GM12878 (cell line): ENCODE data around the gene SUFU. TPM values are rescaled to one million over a fixed set of nuclear protein-coding genes. Genes with fewer than 3 reads are reported as not detected.

ENCODE experiments used
- ATAC-seq: fragments of 200-7000 bp; cut with Tn5 transposase; 3 replicates; pipeline ENCODE4 v1.9.1; 2020; ENCODE audit warnings: mild to moderate bottlenecking, moderate library complexity
- BruUV-seq: library from RNA; stranded (reverse); fragments of 400-500 nt; replicated peaks from 2 replicates; lab custom pipeline; 2021; lab: Mats Ljungman, UMichigan
- CTCF ChIA-PET: fragments of 300-600 bp; sonication (Branson Sonifier 250); formaldehyde crosslinking; extraction: SDS; loops from one replicate; lab custom pipeline; 2021; ENCODE audit warnings: inconsistent platforms; lab: Yijun Ruan, JAX
- POLR2A ChIA-PET: fragments of 350-600 bp; formaldehyde crosslinking; extraction: SDS; loops from one replicate; lab custom pipeline; 2021; ENCODE audit warnings: inconsistent platforms; lab: Charles Lee
- RAD21 ChIA-PET: fragments of 300-600 bp; sonication (Branson Sonifier 250); formaldehyde crosslinking; loops from one replicate; lab custom pipeline; 2023; ENCODE audit warnings: antibody characterized with exemption; ENCODE audit not compliant: unreplicated experiment; lab: Charles Lee
- SMC1A ChIA-PET: fragments of 300-600 bp; sonication (Branson Sonifier 250); formaldehyde crosslinking; loops from one replicate; lab custom pipeline; 2023; ENCODE audit not compliant: unreplicated experiment, uncharacterized antibody; lab: Charles Lee
- DNase-seq: peaks from one replicate; pipeline ENCODE4 v3.0.0-alpha.2; 2011; ENCODE audit warnings: low read depth, low spot score
- FAIRE-seq: peaks from 3 replicates; lab custom pipeline; 2011; peaks lifted over from hg19 to GRCh38; lab: Jason Lieb, UNC
- H2AFZ ChIP-seq: 2 replicates; pipeline ENCODE4 v1.6.0; 2011; ENCODE audit warnings: low read depth, low read length, control low read depth; ENCODE audit not compliant: control insufficient read depth
- H3K27ac ChIP-seq: 2 replicates; pipeline ENCODE4 v1.5.1; 2011; ENCODE audit warnings: control low read depth; ENCODE audit not compliant: control insufficient read depth, insufficient read depth
- H3K27me3 ChIP-seq, 2 experiments: replicated peaks in 1 of 2; 2 replicates each; pipeline versions ENCODE4 v1.6.0 to v1.6.1; 2011; ENCODE audit warnings: low read length in 1 of 2; ENCODE audit not compliant: control insufficient read depth in 2 of 2, insufficient read depth in 2 of 2
- H3K36me3 ChIP-seq, 2 experiments: 2 replicates each; pipeline ENCODE4 v1.5.1; 2011; ENCODE audit warnings: low read length in 1 of 2; ENCODE audit not compliant: control insufficient read depth in 2 of 2, insufficient read depth in 2 of 2
- H3K4me1 ChIP-seq: 2 replicates; pipeline ENCODE4 v1.6.1; 2011; ENCODE audit warnings: mild to moderate bottlenecking, low read length, moderate library complexity, mixed read lengths; ENCODE audit not compliant: control insufficient read depth, insufficient read depth
- H3K4me2 ChIP-seq: 2 replicates; pipeline ENCODE4 v1.6.0; 2011; ENCODE audit warnings: control low read depth; ENCODE audit not compliant: control insufficient read depth, insufficient read depth
- H3K4me3 ChIP-seq: fragments of 200-600 bp; sonication (generic); 2 replicates; pipeline ENCODE4 v1.5.1; 2016
- H3K79me2 ChIP-seq: 2 replicates; pipeline ENCODE4 v1.6.0; 2011; ENCODE audit warnings: low read length; ENCODE audit not compliant: control insufficient read depth, insufficient read depth
- H3K9ac ChIP-seq: 2 replicates; pipeline ENCODE4 v1.8.0; 2011; ENCODE audit warnings: low read length, control low read depth, mixed read lengths; ENCODE audit not compliant: control insufficient read depth, insufficient read depth
- H3K9me3 ChIP-seq: replicated peaks from 3 replicates; pipeline ENCODE4 v1.5.1; 2011; ENCODE audit warnings: mild to moderate bottlenecking, low read length; ENCODE audit not compliant: control insufficient read depth, insufficient read depth
- H4K20me1 ChIP-seq: 2 replicates; pipeline ENCODE4 v1.6.0; 2011; ENCODE audit not compliant: control insufficient read depth, insufficient read depth
- BACH1 ChIP-seq: fragments of 450-650 bp; IDR thresholded peaks from 2 replicates; pipeline ENCODE4 v1.6.1; 2017; ENCODE audit warnings: mild to moderate bottlenecking, borderline replicate concordance
- BCL11A ChIP-seq: IDR thresholded peaks from 2 replicates; pipeline ENCODE4 v1.6.1; 2011; ENCODE audit warnings: low read depth, low read length
- CUX1 ChIP-seq: IDR thresholded peaks from 2 replicates; pipeline ENCODE4 v1.6.1; 2012; ENCODE audit warnings: improper control_type of control experiment, low read depth, low read length; ENCODE audit not compliant: insufficient replicate concordance
- EZH2 ChIP-seq: IDR thresholded peaks from 2 replicates; pipeline ENCODE4 v1.6.1; 2012; ENCODE audit warnings: low read depth, mild to moderate bottlenecking, control low read depth, inconsistent platforms, low read length, borderline replicate concordance; ENCODE audit not compliant: control insufficient read depth
- JUND ChIP-seq: IDR thresholded peaks from 2 replicates; pipeline ENCODE4 v1.6.1; 2012; ENCODE audit warnings: low read depth, mild to moderate bottlenecking, low read length, improper control_type of control experiment, moderate library complexity
- POLR2AphosphoS5 ChIP-seq: IDR thresholded peaks from 2 replicates; pipeline ENCODE4 v1.6.1; 2011; ENCODE audit warnings: mild to moderate bottlenecking, low read length, inconsistent platforms
- RBBP5 ChIP-seq: fragments of 200-600 bp; sonication (generic); conservative IDR thresholded peaks from 2 replicates; pipeline ENCODE4 v1.6.1; 2016
- SMAD5 ChIP-seq: IDR thresholded peaks from 2 replicates; pipeline ENCODE4 v1.6.1; 2016; ENCODE audit warnings: antibody characterized with exemption, low read depth
- SMARCA5 ChIP-seq: fragments of 450-650 bp; IDR thresholded peaks from 2 replicates; pipeline ENCODE4 v1.6.1; 2017; ENCODE audit warnings: mild to moderate bottlenecking
- SREBF1 ChIP-seq: IDR thresholded peaks from 2 replicates; pipeline ENCODE4 v1.6.1; 2012; ENCODE audit warnings: mild to moderate bottlenecking, low read length
- ZZZ3 ChIP-seq: IDR thresholded peaks from 2 replicates; pipeline ENCODE4 v1.6.1; 2011; ENCODE audit warnings: low read depth; ENCODE audit not compliant: control insufficient read depth, insufficient read length
- WGBS: methylation state at CpG from one replicate; pipeline ENCODE4 v1.1.6; 2016; ENCODE audit warnings: low lambda C conversion rate; ENCODE audit not compliant: insufficient replicate concordance, insufficient coverage; ENCODE audit errors: missing lambda C conversion rate; 5-methylcytosine and 5-hydroxymethylcytosine counted together
- in situ Hi-C: fragments of 300-500 bp; cut with MboI; formaldehyde crosslinking; loops from 9 replicates; pipeline ENCODE4 v1.14.3; 2018; ENCODE audit warnings: mixed read lengths
- intact Hi-C: fragments of 100-400 bp; cut with micrococcal nuclease; formaldehyde crosslinking; loops from one replicate; pipeline ENCODE4 v1.14.2; 2022; ENCODE audit not compliant: unreplicated experiment
- polyA plus RNA-seq, 11 experiments: library from polyadenylated mRNA; depleted of rRNA in 4 of 11; unstranded in 6 of 11; stranded (reverse) in 5 of 11; fragments of >200 nt; fragmentation: Nextera tagmentation in 4 of 11; fragmentation: Illumina TruSeq in 1 of 11; extraction: Ambion mirVana in 4 of 11; extraction: Trizol in 1 of 11; gene quantifications; 1 replicate in 1 of 11; 2 replicates in 10 of 11; pipeline versions ENCODE4 v1.2.1 to v1.2.3, GENCODE V29; 2011 to 2016; ENCODE audit warnings: inconsistent platforms in 2 of 11, missing spikeins in 2 of 11, low read depth in 1 of 11
- total RNA-seq, 4 experiments: library from RNA; depleted of rRNA in 3 of 4; stranded (reverse); fragments of >200 nt in 3 of 4; fragmentation: Illumina TruSeq in 1 of 4; extraction: Trizol in 1 of 4; gene quantifications; 2 replicates each; pipeline versions ENCODE4 v1.2.1 to v1.2.3, GENCODE V29; 2013 to 2021

The SUFU gene
- total and polyA plus RNA-seq, 10 of the 15 experiments (the other 5 are each of a cell fraction or from before 2014, with no cell fraction given): 0.68 to 7.7 (median 2.4) TPM

GRCh38 chr10:102610441-102610887 is 106.7 kb downstream of the SUFU start:
- FAIRE-seq (no peak), ATAC-seq (no peak), DNase-seq (no peak)
- no peak overlapping the region for H3K4me3 ChIP-seq
- ChIA-PET CTCF (no interaction called here), SMC1A (interaction anchor here (1.5 kb wide), 1 partner anchor 8 kb away, joined by 3 read pairs; no protein-coding TSS in a partner anchor), POLR2A (no interaction called here), RAD21 (no interaction called here)
- no peaks in the 10 kb centered on the region for H3K9me3 ChIP-seq
- no TSS peak for BruUV-seq
- no peaks in the 10 kb centered on the region for H3K27me3 ChIP-seq
- H2AFZ ChIP-seq: no peak overlapping the region
- in situ Hi-C loops (no loop called here), intact Hi-C loops (no loop called here)
- no peaks in the 10 kb centered on the region for H3K36me3 ChIP-seq
- TF ChIP-seq BCL11A: no peak
- no peak for TF ChIP-seq SMARCA5
- TF ChIP-seq EZH2: no peak
- 80% methylated on average over 10 of the region's 10 CpGs for WGBS
- H3K27ac ChIP-seq: no peak overlapping the region
- H3K4me2 ChIP-seq: no peak overlapping the region
- H3K9ac ChIP-seq: no peak overlapping the region
- H4K20me1 ChIP-seq: 0 out of 2 replicates have a peak, but pooled peaks cover 2% of the 10 kb centered on the region
- H3K4me1 ChIP-seq: peaks cover 6% of the 10 kb centered on the region
- H3K79me2 ChIP-seq: no peaks in the 10 kb centered on the region

- Histone ChIP-seq H3K27me3 (no peaks in the 10 kb centered on the region), H3K9me3 (no peaks in the 10 kb centered on the region), H3K9ac (no peak overlapping the region), H4K20me1 (0 out of 2 replicates have a peak, but pooled peaks cover 2% of the 10 kb centered on the region), H3K79me2 (no peaks in the 10 kb centered on the region), H3K36me3 (no peaks in the 10 kb centered on the region; a peak in 1 of 4 replicates), H2AFZ (no peak overlapping the region), H3K4me2 (no peak overlapping the region), H3K27ac (no peak overlapping the region), H3K4me1 (peaks cover 8% of the 10 kb centered on the region), H3K4me3 (no peak overlapping the region)
- no TSS peak for BruUV-seq
- FAIRE-seq (no peak), ATAC-seq (no peak), DNase-seq (no peak)
- ChIA-PET SMC1A (interaction anchor here (0.6 to 1.5 kb wide), 4 partner anchors 9 to 55 kb away, joined by 3 read pairs; no protein-coding TSS in a partner anchor), CTCF (interaction anchor here (1.0 kb wide), 1 partner anchor 21 kb away, joined by 3 read pairs; no protein-coding TSS in a partner anchor), POLR2A (interaction anchor here (0.6 to 1.5 kb wide), 3 partner anchors 33 to 699 kb away, joined by 3 read pairs; partner anchors contain the start of gene TRIM8), RAD21 (interaction anchor here (0.9 kb wide), 1 partner anchor 20 kb away, joined by 3 read pairs; no protein-coding TSS in a partner anchor)
- in situ Hi-C loops: no loop called here
- intact Hi-C loops: no loop called here
- whole genome bisulfite sequencing: 85% methylated on average over 4 of the region's 4 CpGs
- TF ChIP-seq POLR2AphosphoS5: no peak
- no peak for TF ChIP-seq SMAD5
- no peak for TF ChIP-seq BACH1
- no peak for TF ChIP-seq ZZZ3
- no peak for TF ChIP-seq SREBF1
- TF ChIP-seq RBBP5: no peak
- TF ChIP-seq CUX1: no peak
- no peak for TF ChIP-seq JUND
These were observed 107.8 kb downstream of the SUFU start for GRCh38 chr10:102611514-102612087.
